Karpas-422 (cell line): ENCODE results near the gene OBSCN. TPM values are rescaled to one million over a fixed set of nuclear protein-coding genes. Genes with fewer than 3 reads are reported as not detected.

Experiments used
- DNase-seq: peaks from one replicate; pipeline ENCODE4 v3.0.0-alpha.2; 2015
- H2AFZ ChIP-seq: fragments of 200-600 bp; sonication (generic); 2 replicates; pipeline ENCODE4 v1.6.1; 2014; ENCODE audit warnings: antibody characterized with exemption, low read length, mixed read lengths
- H3K27ac ChIP-seq: fragments of 200-600 bp; sonication (generic); 2 replicates; pipeline ENCODE4 v1.5.1; 2014; ENCODE audit warnings: mild to moderate bottlenecking, low read length, moderate library complexity
- H3K27me3 ChIP-seq: fragments of 200-600 bp; sonication (generic); 2 replicates; pipeline ENCODE4 v1.6.1; 2014; ENCODE audit warnings: low read length, mixed read lengths
- H3K36me3 ChIP-seq: fragments of 200-600 bp; sonication (generic); 2 replicates; pipeline ENCODE4 v1.6.1; 2014; ENCODE audit warnings: low read length, mixed read lengths; ENCODE audit not compliant: insufficient read depth
- H3K4me1 ChIP-seq: fragments of 200-600 bp; sonication (generic); 2 replicates; pipeline ENCODE4 v1.6.1; 2014; ENCODE audit warnings: mild to moderate bottlenecking, low read length, mixed read lengths
- H3K4me2 ChIP-seq: fragments of 200-600 bp; sonication (generic); 2 replicates; pipeline ENCODE4 v1.6.1; 2014; ENCODE audit warnings: low read length, low read depth, mild to moderate bottlenecking; ENCODE audit not compliant: poor library complexity, severe bottlenecking
- H3K4me3 ChIP-seq: fragments of 200-600 bp; sonication (generic); 2 replicates; pipeline ENCODE4 v1.5.1; 2014; ENCODE audit warnings: mild to moderate bottlenecking, antibody characterized with exemption, low read length, mixed read lengths
- H3K79me2 ChIP-seq: fragments of 200-600 bp; sonication (generic); 2 replicates; pipeline ENCODE4 v1.6.1; 2014; ENCODE audit warnings: mild to moderate bottlenecking, low read length, mixed read lengths
- H3K9ac ChIP-seq: fragments of 200-600 bp; sonication (generic); 2 replicates; pipeline ENCODE4 v1.6.0; 2014; ENCODE audit warnings: low read length
- H3K9me2 ChIP-seq: fragments of 200-600 bp; sonication (generic), shearing (Covaris generic); replicated peaks from 2 replicates; pipeline ENCODE4 v1.6.0; 2014; ENCODE audit warnings: mild to moderate bottlenecking, low read length, moderate library complexity; ENCODE audit not compliant: insufficient read depth
- H3K9me3 ChIP-seq: fragments of 300-700, 200-600 bp; sonication (generic); 2 replicates; pipeline ENCODE4 v1.6.1; 2014; ENCODE audit warnings: low read length, mixed read lengths
- H4K20me1 ChIP-seq: fragments of 200-600 bp; sonication (generic); 2 replicates; pipeline ENCODE4 v1.6.1; 2014; ENCODE audit warnings: mild to moderate bottlenecking, antibody characterized with exemption, low read length, low read depth; ENCODE audit not compliant: insufficient read depth
- total RNA-seq: library from RNA; depleted of rRNA; stranded (reverse); fragments of >200 nt; shearing (Covaris generic); gene quantifications from 2 replicates; pipeline ENCODE4 v1.2.3, GENCODE V29; 2014; ENCODE audit warnings: low replicate concordance

OBSCN gene
- total RNA-seq, 1 experiment from 2014 or later = 17.5 TPM

DNA sequence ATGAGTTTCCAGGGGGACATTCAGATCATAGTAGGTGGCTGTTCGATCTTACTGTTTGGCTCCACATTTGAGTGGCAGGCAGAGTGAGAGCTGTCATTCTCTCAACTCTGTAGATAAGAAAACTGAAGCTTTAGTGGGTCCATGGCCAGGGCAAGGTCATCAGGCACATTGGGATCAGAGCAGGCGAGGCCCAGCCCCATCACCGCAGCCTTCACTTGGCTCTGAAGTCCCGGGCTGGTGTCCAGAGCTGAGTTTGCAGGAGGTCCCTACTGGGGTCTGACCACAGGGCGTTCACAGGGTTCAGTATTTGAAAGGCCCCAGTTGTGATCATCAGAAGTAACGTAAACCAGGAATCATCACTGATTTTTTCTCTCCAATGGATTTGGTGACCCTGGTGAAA lies 76.7 kb downstream of the OBSCN start:
- no peaks in the 10 kb centered on the region for H3K36me3 ChIP-seq
- DNase-seq = no peak

DNA sequence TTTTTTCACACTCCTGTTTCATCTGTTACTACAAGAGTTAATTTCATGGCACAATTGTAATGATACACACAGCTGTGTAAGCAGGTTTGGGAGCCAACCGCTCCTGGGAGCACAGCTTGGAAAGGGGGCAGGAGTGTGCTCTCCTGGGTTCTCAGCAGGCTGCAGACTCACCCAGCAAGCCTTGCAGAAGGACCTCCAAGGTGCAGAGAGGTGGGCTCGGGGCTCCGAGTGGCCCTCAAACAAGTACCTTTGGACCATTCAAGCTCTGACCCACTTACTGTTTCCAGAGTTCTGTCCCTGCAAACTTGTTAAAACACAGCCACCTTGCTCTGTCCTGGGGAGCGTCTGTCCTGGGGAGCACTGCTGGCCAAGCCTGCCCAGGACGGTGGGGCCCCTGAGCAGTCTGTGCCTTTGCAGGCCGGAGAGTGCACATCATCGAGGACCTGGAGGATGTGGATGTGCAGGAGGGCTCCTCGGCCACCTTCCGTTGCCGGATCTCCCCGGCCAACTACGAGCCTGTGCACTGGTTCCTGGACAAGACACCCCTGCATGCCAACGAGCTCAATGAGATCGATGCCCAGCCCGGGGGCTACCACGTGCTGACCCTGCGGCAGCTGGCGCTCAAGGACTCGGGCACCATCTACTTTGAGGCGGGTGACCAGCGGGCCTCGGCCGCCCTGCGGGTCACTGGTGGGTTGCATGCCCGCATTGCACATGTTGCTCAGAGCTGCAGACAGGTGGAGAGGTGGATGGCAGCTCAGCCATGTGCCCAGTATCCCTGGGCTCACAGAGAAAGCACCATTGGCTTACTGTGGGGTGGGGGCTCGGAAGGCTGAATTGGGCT lies 78.0 kb downstream of the OBSCN start:
- Histone ChIP-seq H3K4me1 (no peaks in the 10 kb centered on the region), H3K36me3 (no peaks in the 10 kb centered on the region), H3K27me3 (no peaks in the 10 kb centered on the region), H3K9me3 (no peaks in the 10 kb centered on the region), H3K4me3 (no peak overlapping the region), H3K9me2 (no peaks in the 10 kb centered on the region), H3K79me2 (no peaks in the 10 kb centered on the region), H2AFZ (no peak overlapping the region), H3K9ac (no peak overlapping the region), H3K27ac (no peak overlapping the region), H4K20me1 (no peaks in the 10 kb centered on the region), H3K4me2 (no peak overlapping the region)
- DNase-seq = no peak

More for the DNA sequence above, 76.7 kb downstream of the OBSCN start:
- no peak overlapping the region for H3K9ac ChIP-seq
- no peaks in the 10 kb centered on the region for H3K9me3 ChIP-seq
- no peaks in the 10 kb centered on the region for H4K20me1 ChIP-seq
- H3K79me2 ChIP-seq = no peaks in the 10 kb centered on the region
- H3K4me2 ChIP-seq = no peak overlapping the region
- no peaks in the 10 kb centered on the region for H3K4me1 ChIP-seq
- H3K27ac ChIP-seq = no peak overlapping the region
- no peak overlapping the region for H3K4me3 ChIP-seq
- no peak overlapping the region for H2AFZ ChIP-seq
- no peaks in the 10 kb centered on the region for H3K27me3 ChIP-seq
- no peaks in the 10 kb centered on the region for H3K9me2 ChIP-seq

DNA sequence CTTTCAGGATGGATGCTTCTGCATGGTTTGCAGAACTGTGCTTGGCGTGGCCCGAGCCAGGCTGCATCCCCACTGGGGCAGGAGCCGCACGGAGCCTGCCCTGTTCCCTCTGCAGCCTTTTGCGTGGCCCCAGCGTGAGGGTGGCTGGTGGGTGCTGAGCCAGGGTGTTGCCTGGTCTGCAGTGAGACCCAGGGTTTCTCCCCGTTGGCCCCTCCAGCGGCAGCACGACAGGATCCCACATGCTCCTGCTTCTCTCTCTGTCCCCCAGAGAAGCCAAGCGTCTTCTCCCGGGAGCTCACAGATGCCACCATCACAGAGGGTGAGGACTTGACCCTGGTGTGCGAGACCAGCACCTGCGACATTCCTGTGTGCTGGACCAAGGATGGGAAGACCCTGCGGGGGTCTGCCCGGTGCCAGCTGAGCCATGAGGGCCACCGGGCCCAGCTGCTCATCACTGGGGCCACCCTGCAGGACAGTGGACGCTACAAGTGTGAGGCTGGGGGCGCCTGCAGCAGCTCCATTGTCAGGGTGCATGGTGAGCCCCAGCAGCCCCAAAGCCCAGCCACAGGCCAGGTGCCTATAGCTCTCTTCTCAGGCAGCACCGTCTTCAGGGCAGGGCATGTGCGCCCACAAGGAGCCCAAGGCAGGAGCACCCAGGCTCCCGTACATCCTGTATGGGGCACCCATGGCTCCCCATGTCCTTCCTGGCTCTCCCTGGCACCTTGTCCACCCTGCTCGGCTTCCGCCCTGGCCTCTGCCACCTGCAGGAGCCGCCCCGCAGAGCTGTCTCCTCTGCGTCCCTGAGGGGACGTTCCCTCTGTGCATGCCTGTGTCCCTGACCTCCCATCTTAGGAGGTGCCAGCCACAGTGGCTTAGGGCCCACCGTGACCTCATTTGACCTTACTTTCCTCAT lies 78.9 kb downstream of the OBSCN start:
- H4K20me1 ChIP-seq = no peaks in the 10 kb centered on the region
- no peaks in the 10 kb centered on the region for H3K27me3 ChIP-seq
- H3K9me3 ChIP-seq = no peaks in the 10 kb centered on the region

DNA sequence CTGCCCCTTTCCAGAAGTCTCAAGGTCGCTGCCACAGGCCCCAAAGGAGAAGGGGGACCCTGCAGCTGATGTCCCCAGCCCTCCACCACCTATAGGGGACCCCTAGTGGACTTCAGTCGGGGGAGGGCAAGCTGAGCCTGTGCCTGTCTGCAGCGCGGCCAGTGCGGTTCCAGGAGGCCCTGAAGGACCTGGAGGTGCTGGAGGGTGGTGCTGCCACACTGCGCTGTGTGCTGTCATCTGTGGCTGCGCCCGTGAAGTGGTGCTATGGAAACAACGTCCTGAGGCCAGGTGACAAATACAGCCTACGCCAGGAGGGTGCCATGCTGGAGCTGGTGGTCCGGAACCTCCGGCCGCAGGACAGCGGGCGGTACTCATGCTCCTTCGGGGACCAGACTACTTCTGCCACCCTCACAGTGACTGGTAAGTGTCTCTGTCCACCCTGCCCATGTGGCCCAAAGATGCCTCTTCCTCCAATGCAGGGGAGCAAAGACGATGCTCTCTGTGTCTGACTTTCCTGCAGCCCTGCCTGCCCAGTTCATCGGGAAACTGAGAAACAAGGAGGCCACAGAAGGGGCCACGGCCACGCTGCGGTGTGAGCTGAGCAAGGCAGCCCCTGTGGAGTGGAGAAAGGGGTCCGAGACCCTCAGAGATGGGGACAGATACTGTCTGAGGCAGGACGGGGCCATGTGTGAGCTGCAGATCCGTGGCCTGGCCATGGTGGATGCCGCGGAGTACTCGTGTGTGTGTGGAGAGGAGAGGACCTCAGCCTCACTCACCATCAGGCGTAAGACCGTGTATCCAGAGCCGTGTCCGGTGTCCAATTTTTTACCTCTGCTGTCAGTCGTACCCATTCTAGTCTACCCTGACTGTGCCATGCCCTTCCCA lies 79.9 kb downstream of the OBSCN start:
- Histone ChIP-seq H3K79me2 (no peaks in the 10 kb centered on the region), H2AFZ (no peak overlapping the region), H3K4me2 (no peak overlapping the region), H3K4me3 (no peak overlapping the region), H3K9ac (no peak overlapping the region), H3K9me2 (no peaks in the 10 kb centered on the region), H3K27me3 (no peaks in the 10 kb centered on the region), H3K4me1 (no peaks in the 10 kb centered on the region), H3K9me3 (no peaks in the 10 kb centered on the region), H4K20me1 (no peaks in the 10 kb centered on the region), H3K36me3 (no peaks in the 10 kb centered on the region), H3K27ac (no peak overlapping the region)
- DNase-seq = no peak

More for the DNA sequence above, 78.9 kb downstream of the OBSCN start:
- H3K4me3 ChIP-seq = no peak overlapping the region
- H2AFZ ChIP-seq = no peak overlapping the region
- no peaks in the 10 kb centered on the region for H3K4me1 ChIP-seq
- DNase-seq = no peak
- H3K9ac ChIP-seq = no peak overlapping the region
- no peaks in the 10 kb centered on the region for H3K36me3 ChIP-seq
- no peak overlapping the region for H3K4me2 ChIP-seq
- no peaks in the 10 kb centered on the region for H3K79me2 ChIP-seq
- no peaks in the 10 kb centered on the region for H3K9me2 ChIP-seq
- H3K27ac ChIP-seq = no peak overlapping the region

DNA sequence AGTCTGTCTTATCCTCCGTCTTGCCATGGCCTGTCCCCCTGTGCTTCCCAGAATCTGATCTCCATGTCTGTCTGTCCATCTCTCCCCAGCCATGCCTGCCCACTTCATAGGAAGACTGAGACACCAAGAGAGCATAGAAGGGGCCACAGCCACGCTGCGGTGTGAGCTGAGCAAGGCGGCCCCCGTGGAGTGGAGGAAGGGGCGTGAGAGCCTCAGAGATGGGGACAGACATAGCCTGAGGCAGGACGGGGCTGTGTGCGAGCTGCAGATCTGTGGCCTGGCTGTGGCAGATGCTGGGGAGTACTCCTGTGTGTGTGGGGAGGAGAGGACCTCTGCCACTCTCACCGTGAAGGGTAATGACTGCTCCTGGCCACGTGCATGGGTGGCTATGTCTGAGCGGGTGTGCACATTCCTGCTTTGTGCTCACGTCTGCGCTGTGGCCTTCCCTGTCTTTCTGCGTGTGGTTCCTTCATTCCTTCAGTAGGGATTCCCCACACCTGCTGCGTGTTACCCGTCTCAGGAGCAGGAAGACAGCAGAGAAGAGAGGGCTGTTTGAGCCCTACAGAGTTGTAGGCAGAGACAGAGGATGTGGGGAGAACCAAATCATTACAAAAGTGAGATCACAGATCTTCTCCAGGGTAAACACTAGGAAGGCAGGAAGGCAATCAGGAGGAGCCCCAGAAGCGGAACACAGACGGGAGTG lies 80.8 kb downstream of the OBSCN start:
- DNase-seq = no peak
- H3K36me3 ChIP-seq = no peaks in the 10 kb centered on the region

DNA sequence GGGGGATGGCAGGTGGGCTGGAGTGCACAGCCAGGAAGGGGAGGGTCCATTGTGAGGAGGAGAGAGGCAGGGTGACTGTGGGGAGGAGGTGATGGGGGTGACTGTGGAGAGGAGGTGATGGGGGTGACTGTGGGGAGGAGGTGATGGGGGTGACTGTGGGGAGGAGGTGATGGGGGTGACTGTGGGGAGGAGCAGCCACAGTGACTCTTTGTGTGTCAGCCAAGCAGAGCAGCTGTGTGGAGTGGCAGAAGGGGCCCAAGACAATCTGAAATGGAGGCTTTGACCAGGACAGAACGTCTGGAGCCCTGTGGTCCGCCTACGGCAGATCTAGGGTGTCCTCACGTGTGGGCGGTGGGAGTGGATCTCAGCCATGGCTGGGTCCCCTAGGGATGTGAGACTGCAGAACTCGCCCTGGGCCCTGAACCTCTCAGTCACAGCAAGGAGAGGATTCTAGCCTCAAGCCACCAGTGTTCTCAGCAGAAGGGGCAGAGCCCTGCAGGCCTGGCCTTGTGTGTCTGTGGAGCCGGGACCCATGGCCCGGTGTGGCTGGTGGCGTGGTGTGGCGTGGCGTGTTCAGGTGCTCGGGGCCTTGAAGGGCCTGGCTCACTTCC lies 81.5 kb downstream of the OBSCN start:
- no peaks in the 10 kb centered on the region for H3K9me2 ChIP-seq
- no peak overlapping the region for H3K4me3 ChIP-seq
- H3K4me1 ChIP-seq = no peaks in the 10 kb centered on the region
- H3K27me3 ChIP-seq = no peaks in the 10 kb centered on the region
- no peaks in the 10 kb centered on the region for H3K9me3 ChIP-seq
- no peaks in the 10 kb centered on the region for H3K36me3 ChIP-seq
- DNase-seq = no peak
- no peak overlapping the region for H3K4me2 ChIP-seq
- H3K27ac ChIP-seq = no peak overlapping the region
- no peaks in the 10 kb centered on the region for H4K20me1 ChIP-seq
- H2AFZ ChIP-seq = no peak overlapping the region
- H3K9ac ChIP-seq = no peak overlapping the region
- no peaks in the 10 kb centered on the region for H3K79me2 ChIP-seq

More for the DNA sequence above, 80.8 kb downstream of the OBSCN start:
- Histone ChIP-seq H4K20me1 (no peaks in the 10 kb centered on the region), H3K4me2 (no peak overlapping the region), H3K9me3 (no peaks in the 10 kb centered on the region), H3K9me2 (no peaks in the 10 kb centered on the region), H2AFZ (no peak overlapping the region), H3K27me3 (no peaks in the 10 kb centered on the region), H3K27ac (no peak overlapping the region), H3K79me2 (no peaks in the 10 kb centered on the region), H3K4me3 (no peak overlapping the region), H3K4me1 (no peaks in the 10 kb centered on the region), H3K9ac (no peak overlapping the region)
